GM10266 (cell line): ENCODE data around the gene CYSRT1.

Experiments
- DNase-seq: peaks from one replicate; pipeline ENCODE4 v3.0.0; 2012; ENCODE audit errors: extremely low spot score
- CTCF ChIP-seq: IDR thresholded peaks from 2 replicates; pipeline ENCODE4 v1.5.1; 2012; ENCODE audit warnings: mild to moderate bottlenecking, low read depth; ENCODE audit not compliant: control insufficient read depth, insufficient read depth; ENCODE audit errors: missing control alignments

Gene CYSRT1

GRCh38 chr9:137219757-137220316 is 5.1 kb upstream of the CYSRT1 start:
- no peak for DNase-seq
- TF ChIP-seq CTCF: no peak

- no peak for DNase-seq
- TF ChIP-seq CTCF: no peak
Observed at GRCh38 chr9:137220317-137221094, 4.5 kb upstream of the CYSRT1 start.

GRCh38 chr9:137221095-137221505 is 3.9 kb upstream of the CYSRT1 start:
- DNase-seq: no peak
- no peak for TF ChIP-seq CTCF

- no peak for DNase-seq
- TF ChIP-seq CTCF: no peak
Observed at GRCh38 chr9:137221506-137222111, 3.4 kb upstream of the CYSRT1 start.

GRCh38 chr9:137222190-137223077 is 2.5 kb upstream of the CYSRT1 start, which contains the start of gene RNF208:
TSS of gene RNF208 (minus strand) at chr9:137222240. CDS start at chr9:137221212, 1,028 bp downstream.
- no peak for DNase-seq
- no peak for TF ChIP-seq CTCF

- no peak for TF ChIP-seq CTCF
- DNase-seq: peak; percentile 100
Observed at GRCh38 chr9:137223078-137223970, 1.6 kb upstream of the CYSRT1 start.
